ENCODE results near the gene SLC25A42. TPM values are rescaled to one million over a fixed set of nuclear protein-coding genes. Genes with fewer than 3 reads are reported as not detected.

SLC25A42 gene
- polyA plus RNA-seq, 2 donors = 4.1 to 4.2 TPM

GRCh38 chr19:19078801-19079200 lies 15.0 kb downstream of the SLC25A42 start:
- H3K27me3 ChIP-seq (ENCODE audit: control insufficient read depth in 1 of 2, insufficient read depth in 2 of 2, low read length in 2 of 2) = no peaks in the 10 kb centered on the region
- no peak overlapping the region for H3K4me3 ChIP-seq (ENCODE audit: low read depth in 1 of 2, low read length in 2 of 2)
- no peak overlapping the region for H3K27ac ChIP-seq (ENCODE audit: low read depth in 2 of 2, low read length in 1 of 2)
- no peaks in the 10 kb centered on the region for H3K9me3 ChIP-seq (ENCODE audit: control insufficient read depth in 2 of 2, insufficient read depth in 1 of 2, low read depth in 1 of 2, low read length in 1 of 2)
- peaks cover 4 to 8% of the 10 kb centered on the region in 2 donors for H3K36me3 ChIP-seq (ENCODE audit: control insufficient read depth in 2 of 2, insufficient read depth in 2 of 2, low read length in 1 of 2)
- peaks cover 0 to 5% of the 10 kb centered on the region in 2 donors for H3K4me1 ChIP-seq (ENCODE audit: control insufficient read depth in 2 of 2, insufficient read depth in 2 of 2, low read length in 1 of 2)
- WGBS, 2 donors = 95 to 98% methylated on average over 6 of the region's 6 CpGs

GRCh38 chr19:19079571-19079970 lies 15.8 kb downstream of the SLC25A42 start:
- H3K4me1 ChIP-seq (ENCODE audit: control insufficient read depth in 2 of 2, insufficient read depth in 2 of 2, low read length in 1 of 2) = peaks cover 0 to 8% of the 10 kb centered on the region in 2 donors
- no peak overlapping the region for H3K4me3 ChIP-seq (ENCODE audit: low read depth in 1 of 2, low read length in 2 of 2)
- peaks cover 4 to 8% of the 10 kb centered on the region in 2 donors for H3K36me3 ChIP-seq (ENCODE audit: control insufficient read depth in 2 of 2, insufficient read depth in 2 of 2, low read length in 1 of 2)
- no peaks in the 10 kb centered on the region for H3K9me3 ChIP-seq (ENCODE audit: control insufficient read depth in 2 of 2, insufficient read depth in 1 of 2, low read depth in 1 of 2, low read length in 1 of 2)
- no peaks in the 10 kb centered on the region for H3K27me3 ChIP-seq (ENCODE audit: control insufficient read depth in 1 of 2, insufficient read depth in 2 of 2, low read length in 2 of 2)
- 98 to 100% methylated on average over 1 of the region's 1 CpG for WGBS, 2 donors
- H3K27ac ChIP-seq (ENCODE audit: low read depth in 2 of 2, low read length in 1 of 2) = no peak overlapping the region

GRCh38 chr19:19081642-19082151 lies 17.9 kb downstream of the SLC25A42 start:
- Histone ChIP-seq H3K27me3 (ENCODE audit: control insufficient read depth in 1 of 2, insufficient read depth in 2 of 2, low read length in 2 of 2) (no peaks in the 10 kb centered on the region), H3K36me3 (ENCODE audit: control insufficient read depth in 2 of 2, insufficient read depth in 2 of 2, low read length in 1 of 2) (peaks cover 0 to 2% of the 10 kb centered on the region in 2 donors), H3K27ac (ENCODE audit: low read depth in 2 of 2, low read length in 1 of 2) (no peak overlapping the region), H3K4me3 (ENCODE audit: low read depth in 1 of 2, low read length in 2 of 2) (no peak overlapping the region), H3K9me3 (ENCODE audit: control insufficient read depth in 2 of 2, insufficient read depth in 1 of 2, low read depth in 1 of 2, low read length in 1 of 2) (no peaks in the 10 kb centered on the region), H3K4me1 (ENCODE audit: control insufficient read depth in 2 of 2, insufficient read depth in 2 of 2, low read length in 1 of 2) (peaks cover 0 to 8% of the 10 kb centered on the region in 2 donors)
- WGBS, 2 donors = 81 to 83% methylated on average over 16 of the region's 16 CpGs

GRCh38 chr19:19083413-19084178 lies 19.8 kb downstream of the SLC25A42 start:
- WGBS, 2 donors = 61 to 68% methylated on average over 10 of the region's 10 CpGs

GRCh38 chr19:19087676-19088075 lies 23.9 kb downstream of the SLC25A42 start:
- WGBS, 2 donors = 91 to 92% methylated on average over 2 of the region's 2 CpGs
- H3K9me3 ChIP-seq (ENCODE audit: control insufficient read depth in 2 of 2, insufficient read depth in 1 of 2, low read depth in 1 of 2, low read length in 1 of 2) = no peaks in the 10 kb centered on the region
- no peaks in the 10 kb centered on the region for H3K27me3 ChIP-seq (ENCODE audit: control insufficient read depth in 1 of 2, insufficient read depth in 2 of 2, low read length in 2 of 2)
- peaks cover 0 to 6% of the 10 kb centered on the region in 2 donors for H3K4me1 ChIP-seq (ENCODE audit: control insufficient read depth in 2 of 2, insufficient read depth in 2 of 2, low read length in 1 of 2)
- H3K4me3 ChIP-seq (ENCODE audit: low read depth in 1 of 2, low read length in 2 of 2) = no peak overlapping the region
- no peak overlapping the region for H3K27ac ChIP-seq (ENCODE audit: low read depth in 2 of 2, low read length in 1 of 2)
- H3K36me3 ChIP-seq (ENCODE audit: control insufficient read depth in 2 of 2, insufficient read depth in 2 of 2, low read length in 1 of 2) = no peaks in the 10 kb centered on the region

More at GRCh38 chr19:19083413-19084178, 19.8 kb downstream of the SLC25A42 start:
- Histone ChIP-seq H3K9me3 (ENCODE audit: control insufficient read depth in 2 of 2, insufficient read depth in 1 of 2, low read depth in 1 of 2, low read length in 1 of 2) (no peaks in the 10 kb centered on the region), H3K4me3 (ENCODE audit: low read depth in 1 of 2, low read length in 2 of 2) (no peak overlapping the region), H3K27me3 (ENCODE audit: control insufficient read depth in 1 of 2, insufficient read depth in 2 of 2, low read length in 2 of 2) (no peaks in the 10 kb centered on the region), H3K36me3 (ENCODE audit: control insufficient read depth in 2 of 2, insufficient read depth in 2 of 2, low read length in 1 of 2) (no peaks in the 10 kb centered on the region), H3K27ac (ENCODE audit: low read depth in 2 of 2, low read length in 1 of 2) (no peak overlapping the region), H3K4me1 (ENCODE audit: control insufficient read depth in 2 of 2, insufficient read depth in 2 of 2, low read length in 1 of 2) (peaks cover 0 to 6% of the 10 kb centered on the region in 2 donors)

GRCh38 chr19:19094513-19094912 lies 30.7 kb downstream of the SLC25A42 start:
- no peak overlapping the region for H3K27ac ChIP-seq (ENCODE audit: low read depth in 2 of 2, low read length in 1 of 2)
- H3K9me3 ChIP-seq (ENCODE audit: control insufficient read depth in 2 of 2, insufficient read depth in 1 of 2, low read depth in 1 of 2, low read length in 1 of 2) = no peaks in the 10 kb centered on the region
- H3K4me1 ChIP-seq (ENCODE audit: control insufficient read depth in 2 of 2, insufficient read depth in 2 of 2, low read length in 1 of 2) = no peaks in the 10 kb centered on the region
- WGBS, 2 donors = 84 to 93% methylated on average over 7 of the region's 7 CpGs
- H3K27me3 ChIP-seq (ENCODE audit: control insufficient read depth in 1 of 2, insufficient read depth in 2 of 2, low read length in 2 of 2) = no peaks in the 10 kb centered on the region
- H3K36me3 ChIP-seq (ENCODE audit: control insufficient read depth in 2 of 2, insufficient read depth in 2 of 2, low read length in 1 of 2) = peaks cover 0 to 7% of the 10 kb centered on the region in 2 donors
- no peak overlapping the region for H3K4me3 ChIP-seq (ENCODE audit: low read depth in 1 of 2, low read length in 2 of 2)

- no peaks in the 10 kb centered on the region for H3K4me1 ChIP-seq (ENCODE audit: control insufficient read depth in 2 of 2, insufficient read depth in 2 of 2, low read length in 1 of 2)
- WGBS, 2 donors = 67 to 82% methylated on average over 11 of the region's 11 CpGs
- no peak overlapping the region for H3K4me3 ChIP-seq (ENCODE audit: low read depth in 1 of 2, low read length in 2 of 2)
- H3K36me3 ChIP-seq (ENCODE audit: control insufficient read depth in 2 of 2, insufficient read depth in 2 of 2, low read length in 1 of 2) = peaks cover 0 to 7% of the 10 kb centered on the region in 2 donors
- no peak overlapping the region for H3K27ac ChIP-seq (ENCODE audit: low read depth in 2 of 2, low read length in 1 of 2)
- H3K9me3 ChIP-seq (ENCODE audit: control insufficient read depth in 2 of 2, insufficient read depth in 1 of 2, low read depth in 1 of 2, low read length in 1 of 2) = no peaks in the 10 kb centered on the region
- no peaks in the 10 kb centered on the region for H3K27me3 ChIP-seq (ENCODE audit: control insufficient read depth in 1 of 2, insufficient read depth in 2 of 2, low read length in 2 of 2)
Measured at GRCh38 chr19:19095691-19096090, 31.9 kb downstream of the SLC25A42 start.

- H3K9me3 ChIP-seq (ENCODE audit: control insufficient read depth in 2 of 2, insufficient read depth in 1 of 2, low read depth in 1 of 2, low read length in 1 of 2) = peaks cover 0 to 3% of the 10 kb centered on the region in 2 donors
Measured at GRCh38 chr19:19096641-19097627, 33.1 kb downstream of the SLC25A42 start.

GRCh38 chr19:19098084-19098702 lies 34.4 kb downstream of the SLC25A42 start:
- WGBS, 2 donors = 76 to 81% methylated on average over 9 of the region's 9 CpGs
- no peak overlapping the region for H3K4me3 ChIP-seq (ENCODE audit: low read depth in 1 of 2, low read length in 2 of 2)
- no peaks in the 10 kb centered on the region for H3K4me1 ChIP-seq (ENCODE audit: control insufficient read depth in 2 of 2, insufficient read depth in 2 of 2, low read length in 1 of 2)
- peaks cover 0 to 13% of the 10 kb centered on the region in 2 donors for H3K36me3 ChIP-seq (ENCODE audit: control insufficient read depth in 2 of 2, insufficient read depth in 2 of 2, low read length in 1 of 2)
- H3K27ac ChIP-seq (ENCODE audit: low read depth in 2 of 2, low read length in 1 of 2) = no peak overlapping the region
- peaks cover 0 to 3% of the 10 kb centered on the region in 2 donors for H3K9me3 ChIP-seq (ENCODE audit: control insufficient read depth in 2 of 2, insufficient read depth in 1 of 2, low read depth in 1 of 2, low read length in 1 of 2)
- H3K27me3 ChIP-seq (ENCODE audit: control insufficient read depth in 1 of 2, insufficient read depth in 2 of 2, low read length in 2 of 2) = no peaks in the 10 kb centered on the region

More at GRCh38 chr19:19096641-19097627, 33.1 kb downstream of the SLC25A42 start:
- Histone ChIP-seq H3K4me3 (ENCODE audit: low read depth in 1 of 2, low read length in 2 of 2) (no peak overlapping the region), H3K27me3 (ENCODE audit: control insufficient read depth in 1 of 2, insufficient read depth in 2 of 2, low read length in 2 of 2) (no peaks in the 10 kb centered on the region), H3K4me1 (ENCODE audit: control insufficient read depth in 2 of 2, insufficient read depth in 2 of 2, low read length in 1 of 2) (no peaks in the 10 kb centered on the region), H3K27ac (ENCODE audit: low read depth in 2 of 2, low read length in 1 of 2) (no peak overlapping the region), H3K36me3 (ENCODE audit: control insufficient read depth in 2 of 2, insufficient read depth in 2 of 2, low read length in 1 of 2) (peaks cover 0 to 13% of the 10 kb centered on the region in 2 donors)
- 87 to 91% methylated on average over 23 to 24 of the region's 24 CpGs for WGBS, 2 donors
